NCI-H345 treated with DMSO at 0.1 percent for 48 hours (cell line): ENCODE results near the gene MAP1B.

Source experiments
- DNase-seq: peaks from one replicate; lab custom pipeline; 2025; ENCODE audit not compliant: unreplicated experiment; lab: John Stamatoyannopoulos, UW

The MAP1B gene

GRCh38 chr5:72221541-72221940 is 114.3 kb downstream of the MAP1B start:
- DNase-seq: no peak

- no peak for DNase-seq
Measured at GRCh38 chr5:72222521-72222920, 115.2 kb downstream of the MAP1B start.

GRCh38 chr5:72223371-72223770 is 116.1 kb downstream of the MAP1B start:
- DNase-seq: no peak

- no peak for DNase-seq
Measured at GRCh38 chr5:72224946-72225463, 117.7 kb downstream of the MAP1B start.

GRCh38 chr5:72225741-72226140 is 118.5 kb downstream of the MAP1B start:
- no peak for DNase-seq

GRCh38 chr5:72226950-72227349 is 119.7 kb downstream of the MAP1B start:
- no peak for DNase-seq

- DNase-seq: no peak
Measured at GRCh38 chr5:72228960-72229359, 121.7 kb downstream of the MAP1B start.

GRCh38 chr5:72231991-72232703 is 124.9 kb downstream of the MAP1B start:
- no peak for DNase-seq

GRCh38 chr5:72232838-72233237 is 125.6 kb downstream of the MAP1B start:
- DNase-seq: no peak

GRCh38 chr5:72233835-72234234 is 126.6 kb downstream of the MAP1B start:
- no peak for DNase-seq

GRCh38 chr5:72234265-72234700 is 127.0 kb downstream of the MAP1B start:
- no peak for DNase-seq

GRCh38 chr5:72234868-72235267 is 127.6 kb downstream of the MAP1B start:
- DNase-seq: no peak

- DNase-seq: no peak
Measured at GRCh38 chr5:72235725-72236124, 128.4 kb downstream of the MAP1B start.

- no peak for DNase-seq
Measured at GRCh38 chr5:72237415-72237814, 130.1 kb downstream of the MAP1B start.

GRCh38 chr5:72237879-72238278 is 130.6 kb downstream of the MAP1B start:
- no peak for DNase-seq

- DNase-seq: no peak
Measured at GRCh38 chr5:72238712-72239445, 131.6 kb downstream of the MAP1B start.

GRCh38 chr5:72241346-72242003 is 134.2 kb downstream of the MAP1B start:
- no peak for DNase-seq

GRCh38 chr5:72242796-72243475 is 135.7 kb downstream of the MAP1B start:
- no peak for DNase-seq

- DNase-seq: no peak
Measured at GRCh38 chr5:72243706-72244105, 136.4 kb downstream of the MAP1B start.

GRCh38 chr5:72244862-72245371 is 137.6 kb downstream of the MAP1B start:
- DNase-seq: no peak

GRCh38 chr5:72245546-72245945 is 138.3 kb downstream of the MAP1B start:
- DNase-seq: no peak
